Stimulated activated naive CD4-positive, alpha-beta T cell (primary cell): ENCODE data around the gene HIF1AN.
A peak's percentile ranks its signal among the peaks of the same experiment; 100 is the strongest.

Source experiments
- DNase-seq, 6 experiments: peaks; one replicate each; lab custom pipeline; 2025; lab: John Stamatoyannopoulos, UW

Gene HIF1AN

GRCh38 chr10:100535715-100536353 lies at the start of gene HIF1AN:
TSS of gene HIF1AN (plus strand) at chr10:100535943. CDS start at chr10:100535959, 16 bp downstream.
- peak; percentile 75 to 96 (median 88) for DNase-seq

DNA sequence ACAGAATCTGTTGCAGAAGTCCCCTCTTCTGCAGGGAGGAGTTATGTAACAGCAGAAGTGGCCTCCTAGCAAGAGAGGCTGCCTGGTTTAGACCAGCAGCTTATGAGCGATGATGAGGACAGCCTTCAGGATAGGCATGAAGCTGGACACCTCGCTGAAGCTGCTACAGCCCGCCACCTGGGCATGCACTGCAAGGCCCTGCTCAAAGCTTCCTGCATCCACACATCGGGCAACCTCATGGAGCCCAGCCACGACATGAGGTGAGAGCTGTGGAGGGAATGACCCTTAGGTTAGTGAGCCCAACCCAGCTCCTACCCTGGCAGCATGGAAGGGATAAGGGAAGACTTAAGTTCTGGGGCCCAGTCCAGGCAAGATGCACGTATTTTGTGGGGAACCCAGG lies 48.2 kb upstream of the HIF1AN start:
- DNase-seq, result no peak

- no peak for DNase-seq
Observed at GRCh38 chr10:100489396-100489795, 46.3 kb upstream of the HIF1AN start.

GRCh38 chr10:100490531-100490930 lies 45.2 kb upstream of the HIF1AN start:
- DNase-seq, result no peak

DNA sequence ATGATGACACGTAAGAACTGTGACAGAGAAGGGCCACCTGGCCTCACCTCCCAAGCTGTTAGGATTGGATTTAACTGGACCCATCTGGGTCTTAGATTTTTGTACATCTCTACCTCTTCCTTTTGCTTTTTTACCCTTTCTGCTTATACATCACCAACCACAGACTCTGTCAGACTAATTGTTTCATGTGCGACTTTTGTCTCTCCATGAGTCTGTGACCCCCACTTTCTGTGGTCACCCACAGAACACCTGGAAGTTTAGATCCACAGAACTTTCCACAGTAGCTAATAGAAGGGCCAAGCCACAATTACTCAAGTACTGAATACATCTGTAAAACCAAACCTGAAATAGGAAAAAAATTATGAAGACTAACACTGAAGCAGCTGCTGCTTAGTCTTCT lies 39.2 kb upstream of the HIF1AN start:
- DNase-seq, result no peak

- DNase-seq, result no peak
Observed at GRCh38 chr10:100498059-100498458, 37.7 kb upstream of the HIF1AN start.

- no peak for DNase-seq
Observed at GRCh38 chr10:100501423-100501822, 34.3 kb upstream of the HIF1AN start.

DNA sequence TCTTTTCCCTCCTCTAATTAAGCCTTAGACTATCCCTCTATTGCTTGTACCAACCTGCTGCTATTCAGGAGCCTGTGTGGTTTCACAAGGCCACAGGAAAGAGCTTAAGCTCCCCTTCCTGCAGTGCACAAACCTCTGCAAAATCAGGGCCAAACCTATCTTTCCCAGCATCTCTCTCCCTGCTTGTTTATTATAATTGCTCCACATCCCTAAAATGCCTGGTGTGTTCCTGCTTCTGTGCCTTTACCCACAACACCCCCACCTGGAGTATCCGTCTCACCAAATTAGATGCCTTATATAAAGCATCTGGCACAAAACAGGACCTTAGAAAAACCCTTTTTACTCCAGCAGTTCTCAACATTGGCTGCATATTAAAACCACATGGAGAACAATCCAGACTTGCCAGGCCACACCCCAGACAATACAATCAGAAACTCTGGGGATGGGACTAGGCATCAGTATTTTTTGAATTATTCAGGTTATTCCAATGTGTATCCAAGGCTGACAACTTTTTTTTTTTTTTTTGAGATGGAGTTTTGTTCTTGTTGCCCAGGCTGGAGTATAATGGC lies 32.7 kb upstream of the HIF1AN start:
- no peak for DNase-seq

DNA sequence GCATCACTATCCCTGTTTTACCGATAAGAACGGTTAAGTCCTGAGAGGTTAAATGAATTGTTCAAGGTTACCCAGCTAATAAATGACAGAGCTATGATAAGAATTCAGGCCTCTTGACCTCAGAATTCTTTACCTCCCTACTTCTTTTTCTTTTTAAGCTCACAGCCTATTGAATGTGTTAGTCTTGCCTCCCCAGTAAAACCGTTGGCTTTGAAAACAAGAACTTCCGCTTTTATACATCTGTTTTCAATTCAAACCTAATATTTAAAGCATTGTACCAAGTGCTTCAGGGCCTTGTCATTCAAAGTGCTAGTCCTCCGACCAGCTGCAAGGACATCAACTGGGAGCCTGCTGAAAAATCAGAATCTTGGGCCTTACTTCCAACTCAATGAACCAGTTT lies 31.6 kb upstream of the HIF1AN start:
- no peak for DNase-seq

GRCh38 chr10:100505164-100505563 lies 30.6 kb upstream of the HIF1AN start:
- DNase-seq, result no peak

DNA sequence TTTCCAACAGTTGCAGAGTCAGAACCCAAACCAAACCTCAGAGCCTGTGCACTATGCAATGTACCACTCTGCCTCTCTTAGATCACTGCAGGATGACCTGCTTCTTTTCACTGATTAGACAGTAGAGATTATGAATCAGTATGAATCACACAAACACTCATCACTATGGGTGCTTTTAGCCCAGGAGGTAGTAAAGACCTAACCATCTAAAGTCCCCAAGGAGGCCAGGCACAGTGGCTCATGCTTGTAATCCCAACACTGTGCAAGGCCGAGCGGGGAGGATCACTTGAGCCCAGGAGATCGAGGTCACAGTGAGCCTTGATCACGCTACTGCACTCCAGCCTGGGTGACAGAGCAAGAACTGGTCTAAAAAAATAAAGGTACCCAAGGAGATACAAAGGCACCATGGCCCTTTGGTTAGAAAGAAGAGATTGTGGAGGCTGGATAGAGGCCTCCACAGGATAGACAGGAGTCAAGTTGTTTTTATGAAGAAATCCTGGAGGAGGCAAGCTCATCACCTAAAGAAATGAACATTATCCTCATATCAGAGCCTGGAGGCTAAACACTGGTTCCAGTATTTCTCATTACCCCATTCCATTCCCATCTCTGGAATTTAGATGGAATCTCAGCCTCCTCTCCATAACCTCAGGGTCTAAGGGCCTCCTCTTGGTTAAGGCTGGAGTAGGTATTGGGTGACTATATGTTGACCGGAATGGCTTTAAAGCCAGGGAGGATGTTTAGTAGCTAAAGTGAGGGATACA lies 29.0 kb upstream of the HIF1AN start:
- DNase-seq, result no peak

DNA sequence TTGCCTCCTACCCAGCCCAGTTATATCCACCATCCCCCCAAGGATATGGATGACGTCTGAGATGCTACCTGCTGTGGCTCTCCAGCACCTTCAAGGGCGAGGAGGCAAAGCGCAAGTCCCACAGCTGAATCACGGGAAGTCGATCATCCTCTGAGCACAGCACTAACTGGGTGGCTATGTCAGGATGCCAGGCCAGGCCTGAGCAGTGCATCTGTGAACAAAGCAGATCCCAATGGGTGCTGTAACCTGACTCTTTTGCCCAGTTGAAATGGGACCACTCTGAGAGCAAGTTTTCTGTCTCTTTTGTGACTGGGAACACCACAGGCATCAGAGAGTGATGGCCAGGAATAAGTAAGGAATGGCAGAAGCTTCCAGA lies 28.4 kb upstream of the HIF1AN start:
- no peak for DNase-seq

DNA sequence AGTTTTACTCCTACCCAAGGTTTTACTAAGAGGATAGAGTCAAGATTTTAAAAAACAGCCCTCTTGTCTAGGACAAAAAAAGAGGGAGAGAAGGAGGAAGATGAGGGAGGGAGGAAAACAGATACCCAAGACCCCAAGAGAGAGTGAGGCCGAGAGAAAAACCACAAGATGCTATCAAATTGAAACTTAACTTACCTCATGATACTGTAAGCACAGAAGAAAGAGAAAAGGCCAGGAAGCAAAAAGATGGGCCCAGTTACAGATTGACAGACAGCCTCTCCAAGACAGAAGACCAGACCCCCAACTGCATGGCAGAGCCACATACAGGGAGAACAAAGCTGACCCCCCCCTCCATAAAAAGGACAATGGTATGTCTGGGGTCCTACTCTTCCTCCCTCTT lies 27.5 kb upstream of the HIF1AN start:
- no peak for DNase-seq

DNA sequence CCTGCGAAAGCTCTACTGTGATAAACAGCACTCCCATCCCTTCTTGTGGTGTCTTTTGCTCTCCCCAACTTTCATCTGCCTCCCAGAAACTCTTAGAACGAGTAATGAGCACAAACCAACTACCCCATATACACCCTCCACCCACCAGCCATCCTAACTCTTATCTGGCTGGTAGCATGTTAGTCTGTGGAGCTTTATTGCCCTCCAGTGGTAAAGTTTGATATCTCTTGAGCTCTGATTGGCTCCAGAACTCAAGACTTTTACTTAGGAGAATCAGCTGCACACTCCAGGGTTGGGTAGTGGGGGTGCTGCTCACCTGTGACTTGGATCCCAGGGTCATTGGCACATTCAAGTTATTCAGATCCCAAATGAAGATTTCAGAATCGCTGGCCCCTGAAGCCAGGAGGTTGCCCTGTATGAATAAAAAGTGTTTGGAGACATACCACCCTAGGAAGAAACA lies 27.0 kb upstream of the HIF1AN start:
- peak; percentile 14 to 79 (median 37) for DNase-seq

GRCh38 chr10:100509241-100509840 lies 26.4 kb upstream of the HIF1AN start:
- peak in 5 of 6 experiments; percentile 10 to 64 (median 35) for DNase-seq

DNA sequence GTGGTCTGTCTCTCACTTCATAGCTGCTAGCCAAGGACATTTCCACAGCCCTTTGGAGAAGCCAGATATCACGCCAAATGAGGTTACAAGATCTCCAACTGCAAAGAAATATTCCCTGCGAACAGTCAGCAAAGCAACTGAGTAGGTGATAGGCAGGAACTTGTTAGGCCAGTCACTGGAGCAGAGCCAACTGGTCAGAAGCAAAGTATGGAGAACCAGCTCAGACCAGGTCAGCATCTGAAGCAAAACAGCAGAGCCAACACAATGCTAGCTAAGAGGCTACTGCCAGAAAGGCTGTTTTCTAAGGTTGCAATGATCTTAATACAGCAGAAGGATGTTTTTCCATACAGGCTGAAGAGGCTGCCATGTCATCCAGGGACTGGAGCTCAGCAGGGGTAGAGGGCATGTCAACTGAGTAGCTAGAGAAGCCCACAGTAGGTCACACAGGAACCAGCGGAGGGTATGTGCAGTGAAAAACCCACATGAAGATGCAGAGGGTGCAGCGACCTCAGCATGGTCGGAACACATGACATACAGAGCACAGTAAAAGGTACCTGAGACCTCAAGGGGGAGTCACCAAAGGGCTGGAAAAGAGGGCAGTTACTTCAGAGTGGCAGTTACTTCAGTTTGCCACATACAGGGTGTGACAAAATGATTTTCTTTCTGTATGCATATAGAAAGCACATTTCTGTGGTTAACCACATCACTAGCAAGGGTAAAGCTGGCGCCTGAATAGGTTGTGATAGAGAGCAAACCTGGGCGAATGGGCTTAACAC lies 25.0 kb upstream of the HIF1AN start:
- peak; percentile 38 to 91 (median 64) for DNase-seq

DNA sequence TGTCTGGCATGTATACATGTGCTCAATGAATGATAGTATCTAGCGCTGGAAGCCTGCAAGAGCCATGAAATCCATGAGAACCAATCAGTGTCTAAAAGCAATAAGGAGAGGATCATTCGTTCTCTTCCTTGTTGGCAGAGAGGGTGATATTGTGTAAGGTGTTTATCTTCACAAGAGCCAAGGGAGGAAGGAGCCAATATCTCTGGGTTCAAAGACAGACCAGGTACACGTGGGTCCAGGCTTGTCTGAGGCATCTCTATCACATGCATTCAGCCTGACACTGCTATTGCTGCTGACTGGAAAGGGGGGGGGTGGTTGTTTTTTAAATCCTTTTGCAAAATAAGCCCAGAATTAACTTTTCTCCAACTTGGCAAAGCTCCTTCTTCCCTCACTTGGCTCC lies 20.1 kb upstream of the HIF1AN start:
- no peak for DNase-seq

DNA sequence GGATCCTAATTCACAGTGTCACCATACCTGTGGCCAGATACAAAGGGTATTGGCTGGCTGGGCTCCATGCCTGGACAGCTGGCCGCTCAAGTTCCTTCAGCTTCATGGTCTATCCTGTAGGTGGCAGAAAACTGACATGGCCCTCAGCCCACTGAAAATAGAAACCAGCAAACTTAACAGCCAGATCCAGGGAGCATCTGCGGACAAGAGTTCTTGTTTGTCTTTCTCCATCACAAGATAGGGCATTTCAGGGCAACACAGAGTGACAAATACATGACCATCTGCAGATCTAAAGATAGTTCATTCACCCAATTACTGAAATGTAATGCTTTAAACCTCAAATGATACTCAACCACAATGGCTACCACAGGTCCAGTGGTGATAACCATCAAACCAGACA lies 18.9 kb upstream of the HIF1AN start:
- no peak for DNase-seq

DNA sequence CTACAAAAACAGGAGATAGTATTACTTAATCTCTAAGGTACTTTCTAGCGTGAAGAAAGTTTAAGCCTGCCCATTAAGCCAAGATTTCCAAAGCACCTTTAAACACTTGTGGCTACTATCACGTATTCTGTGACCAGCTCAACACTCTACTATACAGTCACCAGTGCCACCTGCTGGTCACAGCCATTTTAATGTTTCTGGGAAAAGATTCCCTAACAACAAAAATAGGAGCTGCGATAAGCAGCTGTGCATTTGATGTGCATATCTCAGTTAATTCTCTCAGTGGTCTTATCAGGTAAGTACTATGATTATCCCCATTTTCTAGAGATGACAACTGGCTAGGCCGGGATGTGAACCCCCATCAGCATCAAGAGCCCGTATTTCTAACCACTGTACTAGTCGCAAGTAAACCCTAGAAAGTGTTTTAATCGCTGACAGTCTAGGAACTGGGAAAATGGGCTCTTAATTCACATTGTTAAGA lies 16.9 kb upstream of the HIF1AN start:
- DNase-seq, result peak; percentile 6 to 68 (median 42)

DNA sequence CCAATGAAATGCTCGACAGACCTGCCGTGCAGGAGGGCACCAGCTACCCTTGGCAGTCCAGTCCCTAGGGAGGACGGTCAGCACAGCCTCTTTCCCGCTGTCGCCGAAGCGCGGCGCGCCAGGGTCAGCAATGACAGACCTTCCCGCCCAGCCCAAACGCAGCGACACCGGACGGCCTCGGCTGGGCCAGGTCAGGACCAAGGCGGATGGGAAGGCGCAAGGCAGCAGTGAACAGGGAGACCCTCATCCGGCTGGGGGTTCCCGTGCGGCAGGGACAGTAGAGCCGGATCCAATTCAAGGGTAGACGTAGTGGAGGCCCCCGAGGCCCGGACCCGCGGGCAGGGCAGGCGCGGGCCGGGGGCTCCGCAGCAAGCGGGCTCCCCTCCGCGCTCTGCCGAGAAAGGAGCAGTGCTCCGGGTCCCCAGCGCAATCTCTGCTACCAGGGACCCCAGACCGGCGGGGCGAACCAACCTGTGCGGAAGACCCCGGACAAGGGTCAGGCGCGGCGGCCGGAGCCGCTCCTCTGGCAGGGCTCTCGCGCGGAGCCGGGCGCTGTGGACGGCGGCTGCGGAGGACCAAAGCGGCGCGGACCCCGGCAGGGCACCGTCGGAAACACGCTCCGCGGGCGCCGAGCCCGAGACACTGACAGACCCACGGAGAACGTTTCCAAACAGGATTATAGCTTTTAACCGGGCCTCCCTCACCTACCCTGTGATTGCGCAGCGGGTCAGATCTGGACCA lies 16.3 kb upstream of the HIF1AN start, which contains the start of gene SEC31B:
Gene SEC31B, minus strand, starts transcription at position 551 of the 741 bp plus-strand sequence. CDS start 2,909 bp downstream, outside the sequence.
- DNase-seq, result no peak

DNA sequence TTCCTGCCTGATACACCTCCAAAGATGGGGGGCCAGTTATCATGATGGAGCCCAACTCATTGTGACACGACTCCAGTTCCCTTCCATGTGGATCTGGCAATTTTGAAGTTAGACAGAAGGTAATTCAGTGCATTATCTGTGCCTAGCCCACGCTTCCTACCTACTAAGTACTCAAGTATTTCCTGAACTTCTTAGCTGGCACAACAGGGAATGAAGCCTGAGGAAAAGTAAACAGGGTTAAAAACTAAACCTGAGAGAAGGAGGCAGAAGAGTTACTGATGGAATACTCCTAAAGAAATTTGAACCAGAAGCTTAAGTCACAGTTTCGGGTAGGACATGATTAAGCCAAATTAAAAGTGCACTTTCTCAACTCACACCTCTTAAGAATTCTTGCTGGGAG lies 14.9 kb upstream of the HIF1AN start:
- no peak for DNase-seq
